Measurements from ENCODE around the gene TRMT10C. TPM values are rescaled to one million over a fixed set of nuclear protein-coding genes. Genes with fewer than 3 reads are reported as not detected.
"Not testable (repeated sequence)": the region's sequence is repeated elsewhere in the genome, so short reads cannot be mapped to it uniquely, and the experiment has no call there.

The TRMT10C gene
- total and polyA plus RNA-seq, 2 donors (not counting 1 experiment from before 2014, with no cell fraction given): 20.6 to 23.8 TPM

GRCh38 chr3:101611023-101611422 is 49.4 kb downstream of the TRMT10C start:
- Histone ChIP-seq H3K4me2 (ENCODE audit: extremely low read depth, insufficient read depth, low read length) (no peak overlapping the region), H3K27me3 (ENCODE audit: control insufficient read depth, insufficient read depth, low read length) (no peaks in the 10 kb centered on the region), H3K27ac (ENCODE audit: insufficient read depth, low read length) (no peak overlapping the region), H3K79me2 (ENCODE audit: control insufficient read depth, insufficient read depth, low read length) (no peaks in the 10 kb centered on the region), H3K9ac (ENCODE audit: insufficient read depth, low read length) (no peak overlapping the region), H2AFZ (ENCODE audit: low read length) (no peak overlapping the region), H3K36me3 (ENCODE audit: control insufficient read depth, insufficient read depth, low read length) (no peaks in the 10 kb centered on the region), H4K20me1 (ENCODE audit: control insufficient read depth, extremely low read depth, insufficient read depth, low read length) (no peaks in the 10 kb centered on the region), H3K4me3 (replicated peaks in 1 of 4; ENCODE audit: control extremely low read depth in 1 of 4, insufficient read depth in 1 of 4, low read depth in 3 of 4, low read length in 4 of 4) (no peak overlapping the region), H3K9me3 (ENCODE audit: control insufficient read depth, insufficient read depth, low read depth, low read length) (no peaks in the 10 kb centered on the region), H3K4me1 (ENCODE audit: control insufficient read depth, extremely low read depth, insufficient read depth, low read length) (no peaks in the 10 kb centered on the region)
- TF ChIP-seq CTCF (conservative IDR thresholded peaks at IDR 0.05 in 1 of 2, IDR thresholded peaks at IDR 0.05 in 1 of 2; ENCODE audit: low read depth in 1 of 2, low read length in 2 of 2) (no peak), EZH2 (IDR thresholded peaks at IDR 0.05; ENCODE audit: low read length, missing control alignments) (no peak)
- DNase-seq (ENCODE audit: low read depth in 2 of 2): no peak

- not testable (repeated sequence) for H3K27ac ChIP-seq (ENCODE audit: insufficient read depth, low read length); H3K4me2 ChIP-seq (ENCODE audit: extremely low read depth, insufficient read depth, low read length); H3K9me3 ChIP-seq (ENCODE audit: control insufficient read depth, insufficient read depth, low read depth, low read length); H3K4me1 ChIP-seq (ENCODE audit: control insufficient read depth, extremely low read depth, insufficient read depth, low read length); H3K79me2 ChIP-seq (ENCODE audit: control insufficient read depth, insufficient read depth, low read length); H3K36me3 ChIP-seq (ENCODE audit: control insufficient read depth, insufficient read depth, low read length); DNase-seq (ENCODE audit: low read depth in 2 of 2); H2AFZ ChIP-seq (ENCODE audit: low read length); H3K4me3 ChIP-seq (replicated peaks in 1 of 4; ENCODE audit: control extremely low read depth in 1 of 4, insufficient read depth in 1 of 4, low read depth in 3 of 4, low read length in 4 of 4); H4K20me1 ChIP-seq (ENCODE audit: control insufficient read depth, extremely low read depth, insufficient read depth, low read length); H3K27me3 ChIP-seq (ENCODE audit: control insufficient read depth, insufficient read depth, low read length); H3K9ac ChIP-seq (ENCODE audit: insufficient read depth, low read length)
These were observed 51.3 kb downstream of the TRMT10C start for GRCh38 chr3:101613014-101613413.

- Histone ChIP-seq H2AFZ (ENCODE audit: low read length) (no peak overlapping the region), H3K9ac (ENCODE audit: insufficient read depth, low read length) (no peak overlapping the region), H3K27me3 (ENCODE audit: control insufficient read depth, insufficient read depth, low read length) (no peaks in the 10 kb centered on the region), H3K79me2 (ENCODE audit: control insufficient read depth, insufficient read depth, low read length) (no peaks in the 10 kb centered on the region), H3K4me1 (ENCODE audit: control insufficient read depth, extremely low read depth, insufficient read depth, low read length) (no peaks in the 10 kb centered on the region), H3K36me3 (ENCODE audit: control insufficient read depth, insufficient read depth, low read length) (no peaks in the 10 kb centered on the region), H3K27ac (ENCODE audit: insufficient read depth, low read length) (no peak overlapping the region), H3K4me2 (ENCODE audit: extremely low read depth, insufficient read depth, low read length) (no peak overlapping the region), H3K9me3 (ENCODE audit: control insufficient read depth, insufficient read depth, low read depth, low read length) (no peaks in the 10 kb centered on the region), H4K20me1 (ENCODE audit: control insufficient read depth, extremely low read depth, insufficient read depth, low read length) (no peaks in the 10 kb centered on the region), H3K4me3 (replicated peaks in 1 of 4; ENCODE audit: control extremely low read depth in 1 of 4, insufficient read depth in 1 of 4, low read depth in 3 of 4, low read length in 4 of 4) (no peak overlapping the region)
- DNase-seq (ENCODE audit: low read depth in 2 of 2): no peak
- TF ChIP-seq EZH2 (IDR thresholded peaks at IDR 0.05; ENCODE audit: low read length, missing control alignments) (no peak), CTCF (conservative IDR thresholded peaks at IDR 0.05 in 1 of 2, IDR thresholded peaks at IDR 0.05 in 1 of 2; ENCODE audit: low read depth in 1 of 2, low read length in 2 of 2) (no peak)
These were observed 53.9 kb downstream of the TRMT10C start for GRCh38 chr3:101615525-101615924.

Other genes with a start within 250 kb of the TRMT10C start
- gene IMPG2, start 241.3 kb upstream of the TRMT10C start, total RNA-seq: 0.33 and 0.51 TPM in 2 replicates
- 0.11 TPM in 2 replicates for gene IMPG2, start 241.3 kb upstream of the TRMT10C start, polyA plus RNA-seq
- 14.4 and 16.5 TPM in 2 replicates for gene SENP7, start 48.7 kb upstream of the TRMT10C start, total RNA-seq
- gene SENP7, start 48.7 kb upstream of the TRMT10C start, polyA plus RNA-seq: 6.1 and 7.2 TPM in 2 replicates
- 117 and 129 TPM in 2 replicates for gene PCNP, start 12.3 kb downstream of the TRMT10C start, total RNA-seq
- gene PCNP, start 12.3 kb downstream of the TRMT10C start, polyA plus RNA-seq: 103 and 116 TPM in 2 replicates
- gene ZBTB11, start 115.3 kb downstream of the TRMT10C start, total RNA-seq: 21.8 and 26.6 TPM in 2 replicates
- 11.0 and 11.4 TPM in 2 replicates for gene ZBTB11, start 115.3 kb downstream of the TRMT10C start, polyA plus RNA-seq
- gene RPL24, start 124.8 kb downstream of the TRMT10C start, total RNA-seq: 1,821 and 4,072 TPM in 2 replicates
- gene RPL24, start 124.8 kb downstream of the TRMT10C start, polyA plus RNA-seq: 768 and 864 TPM in 2 replicates
- 10.1 and 10.8 TPM in 2 replicates for gene CEP97, start 162.7 kb downstream of the TRMT10C start, total RNA-seq
- gene CEP97, start 162.7 kb downstream of the TRMT10C start, polyA plus RNA-seq: 2.0 and 2.7 TPM in 2 replicates
- gene NXPE3, start 217.3 kb downstream of the TRMT10C start, total RNA-seq: 16.4 and 26.9 TPM in 2 replicates
- gene NXPE3, start 217.3 kb downstream of the TRMT10C start, polyA plus RNA-seq: 27.9 and 32.5 TPM in 2 replicates

Data from fibroblast of lung (primary cell).